ENCODE data around the gene GGPS1. TPM values are rescaled to one million over a fixed set of nuclear protein-coding genes. Genes with fewer than 3 reads are reported as not detected.
A peak's percentile ranks its signal among the peaks of the same experiment; 100 is the strongest.

Gene GGPS1
- total RNA-seq, 2 experiments from 2014 or later, result 28.2 to 34.3 TPM

- no peak overlapping the region for H3K27ac Mint-ChIP-seq
- ChIA-PET POLR2A (interaction anchor here (1.0 to 3.5 kb wide), 9 partner anchors 12 to 717 kb away, joined by 3 to 25 read pairs (median 6); partner anchors contain the start of genes RBM34 and TBCE), CTCF (interaction anchor here (1.0 to 2.9 kb wide), 9 partner anchors 10 to 367 kb away, joined by 3 to 11 read pairs (median 5); partner anchors contain the start of gene B3GALNT2)
- peaks cover 29% of the 10 kb centered on the region for H3K36me3 Mint-ChIP-seq (ENCODE audit: low read depth)
- H3K27me3 Mint-ChIP-seq, result no peaks in the 10 kb centered on the region
- H3K4me3 Mint-ChIP-seq, result no peak overlapping the region
- no peaks in the 10 kb centered on the region for H3K9me3 Mint-ChIP-seq
- DNase-seq, result peak; percentile 67
- H3K4me1 Mint-ChIP-seq, result peaks cover 40% of the 10 kb centered on the region
These were observed 951 bp downstream of the GGPS1 start for GRCh38 chr1:235329139-235329902.

GRCh38 chr1:235330918-235331285 lies 2.5 kb downstream of the GGPS1 start:
- ChIA-PET POLR2A (interaction anchor here (0.7 to 3.5 kb wide), 5 partner anchors 9 to 170 kb away, joined by 3 to 25 read pairs (median 4); partner anchors contain the start of genes RBM34 and TBCE), CTCF (interaction anchor here (0.8 to 2.9 kb wide), 7 partner anchors 9 to 174 kb away, joined by 3 to 11 read pairs (median 4); partner anchors contain the start of gene B3GALNT2)
- H3K27ac Mint-ChIP-seq, result no peak overlapping the region
- no peak overlapping the region for H3K4me3 Mint-ChIP-seq
- H3K9me3 Mint-ChIP-seq, result no peaks in the 10 kb centered on the region
- no peak for DNase-seq
- H3K27me3 Mint-ChIP-seq, result no peaks in the 10 kb centered on the region
- H3K36me3 Mint-ChIP-seq (ENCODE audit: low read depth), result peaks cover 28% of the 10 kb centered on the region
- peaks cover 33% of the 10 kb centered on the region for H3K4me1 Mint-ChIP-seq

- H3K36me3 Mint-ChIP-seq (ENCODE audit: low read depth), result peaks cover 28% of the 10 kb centered on the region
- ChIA-PET POLR2A (interaction anchor here (1.4 to 2.0 kb wide), 3 partner anchors 34 to 72 kb away, joined by 3 to 8 read pairs (median 4); partner anchors contain the start of gene TBCE), CTCF (interaction anchor here (0.6 to 2.9 kb wide), 4 partner anchors 84 to 173 kb away, joined by 3 to 11 read pairs (median 7); partner anchors contain the start of gene B3GALNT2)
- H3K27ac Mint-ChIP-seq, result no peak overlapping the region
- peaks cover 33% of the 10 kb centered on the region for H3K4me1 Mint-ChIP-seq
- H3K27me3 Mint-ChIP-seq, result no peaks in the 10 kb centered on the region
- H3K4me3 Mint-ChIP-seq, result no peak overlapping the region
- no peak for DNase-seq
- no peaks in the 10 kb centered on the region for H3K9me3 Mint-ChIP-seq
These were observed 3.0 kb downstream of the GGPS1 start for GRCh38 chr1:235331401-235331800.

- ChIA-PET POLR2A (interaction anchor here (1.3 to 1.7 kb wide), 4 partner anchors 9 to 176 kb away, joined by 3 to 4 read pairs (median 4); partner anchors contain the start of genes ARID4B, GGPS1, RBM34 and TBCE), CTCF (interaction anchor here (0.6 to 1.8 kb wide), 2 partner anchors 36 to 79 kb away, joined by 5 to 8 read pairs; no protein-coding TSS in a partner anchor)
- H3K9me3 Mint-ChIP-seq, result no peaks in the 10 kb centered on the region
- H3K36me3 Mint-ChIP-seq (ENCODE audit: low read depth), result peaks cover 21% of the 10 kb centered on the region
- H3K4me3 Mint-ChIP-seq, result peak overlapping the region; percentile 71
- peaks cover 29% of the 10 kb centered on the region for H3K4me1 Mint-ChIP-seq
- peak; percentile 33 for DNase-seq
- H3K27me3 Mint-ChIP-seq, result no peaks in the 10 kb centered on the region
- peak overlapping the region; percentile 75 for H3K27ac Mint-ChIP-seq
These were observed 8.5 kb downstream of the GGPS1 start for GRCh38 chr1:235336903-235337302.

- Mint-ChIP-seq H3K36me3 (ENCODE audit: low read depth) (peaks cover 36% of the 10 kb centered on the region), H3K27ac (no peak overlapping the region), H3K4me1 (peaks cover 21% of the 10 kb centered on the region), H3K9me3 (no peaks in the 10 kb centered on the region), H3K27me3 (no peaks in the 10 kb centered on the region), H3K4me3 (no peak overlapping the region)
- CTCF ChIA-PET, result interaction anchor here (1.0 to 2.2 kb wide), 2 partner anchors 10 to 77 kb away, joined by 4 to 10 read pairs; no protein-coding TSS in a partner anchor
- no peak for DNase-seq
- POLR2A ChIA-PET, result no interaction called here
These were observed 11.4 kb downstream of the GGPS1 start for GRCh38 chr1:235339746-235340145.

GRCh38 chr1:235341334-235341733 lies 13.0 kb downstream of the GGPS1 start:
- Mint-ChIP-seq H3K4me1 (peaks cover 15% of the 10 kb centered on the region), H3K36me3 (ENCODE audit: low read depth) (peaks cover 36% of the 10 kb centered on the region), H3K27me3 (no peaks in the 10 kb centered on the region), H3K27ac (no peak overlapping the region), H3K9me3 (no peaks in the 10 kb centered on the region), H3K4me3 (no peak overlapping the region)
- DNase-seq, result no peak
- CTCF ChIA-PET, result interaction anchor here (1.0 to 2.2 kb wide), 2 partner anchors 12 to 76 kb away, joined by 4 to 10 read pairs; no protein-coding TSS in a partner anchor
- POLR2A ChIA-PET, result interaction anchor here (1.4 kb wide), 1 partner anchor 12 kb away, joined by 7 read pairs; no protein-coding TSS in a partner anchor

- POLR2A ChIA-PET, result no interaction called here
- Mint-ChIP-seq H3K27ac (no peak overlapping the region), H3K9me3 (no peaks in the 10 kb centered on the region), H3K4me1 (peaks cover 10% of the 10 kb centered on the region), H3K4me3 (no peak overlapping the region), H3K27me3 (no peaks in the 10 kb centered on the region), H3K36me3 (ENCODE audit: low read depth) (peaks cover 32% of the 10 kb centered on the region)
- DNase-seq, result no peak
- CTCF ChIA-PET, result interaction anchor here (0.5 to 0.8 kb wide), 2 partner anchors 73 to 189 kb away, joined by 3 read pairs; no protein-coding TSS in a partner anchor
These were observed 13.7 kb downstream of the GGPS1 start for GRCh38 chr1:235342039-235342438.

- H3K36me3 Mint-ChIP-seq (ENCODE audit: low read depth), result peaks cover 32% of the 10 kb centered on the region
- no peak for DNase-seq
- H3K9me3 Mint-ChIP-seq, result no peaks in the 10 kb centered on the region
- ChIA-PET POLR2A (no interaction called here), CTCF (interaction anchor here (0.5 to 0.8 kb wide), 2 partner anchors 73 to 189 kb away, joined by 3 read pairs; no protein-coding TSS in a partner anchor)
- H3K4me1 Mint-ChIP-seq, result peaks cover 6% of the 10 kb centered on the region
- H3K27me3 Mint-ChIP-seq, result no peaks in the 10 kb centered on the region
- no peak overlapping the region for H3K4me3 Mint-ChIP-seq
- H3K27ac Mint-ChIP-seq, result no peak overlapping the region
These were observed 14.1 kb downstream of the GGPS1 start for GRCh38 chr1:235342471-235342870.

- ChIA-PET POLR2A (no interaction called here), CTCF (interaction anchor here (0.6 kb wide), 1 partner anchor 147 kb away, joined by 3 read pairs; no protein-coding TSS in a partner anchor)
- H3K4me1 Mint-ChIP-seq, result peaks cover 3% of the 10 kb centered on the region
- DNase-seq, result no peak
- H3K27ac Mint-ChIP-seq, result no peak overlapping the region
- H3K27me3 Mint-ChIP-seq, result no peaks in the 10 kb centered on the region
- H3K36me3 Mint-ChIP-seq (ENCODE audit: low read depth), result peaks cover 26% of the 10 kb centered on the region
- no peaks in the 10 kb centered on the region for H3K9me3 Mint-ChIP-seq
- H3K4me3 Mint-ChIP-seq, result no peak overlapping the region
These were observed 15.4 kb downstream of the GGPS1 start for GRCh38 chr1:235343726-235344125.

- Mint-ChIP-seq H3K4me1 (no peaks in the 10 kb centered on the region), H3K4me3 (no peak overlapping the region), H3K27ac (no peak overlapping the region), H3K27me3 (no peaks in the 10 kb centered on the region), H3K9me3 (no peaks in the 10 kb centered on the region), H3K36me3 (ENCODE audit: low read depth) (no peaks in the 10 kb centered on the region)
- ChIA-PET POLR2A (no interaction called here), CTCF (no interaction called here)
- DNase-seq, result no peak
These were observed 23.1 kb downstream of the GGPS1 start for GRCh38 chr1:235351441-235351840.

- ChIA-PET CTCF (no interaction called here), POLR2A (no interaction called here)
- H3K9me3 Mint-ChIP-seq, result no peaks in the 10 kb centered on the region
- no peaks in the 10 kb centered on the region for H3K36me3 Mint-ChIP-seq (ENCODE audit: low read depth)
- H3K27ac Mint-ChIP-seq, result no peak overlapping the region
- no peak overlapping the region for H3K4me3 Mint-ChIP-seq
- no peak for DNase-seq
- no peaks in the 10 kb centered on the region for H3K27me3 Mint-ChIP-seq
- H3K4me1 Mint-ChIP-seq, result no peaks in the 10 kb centered on the region
These were observed 23.5 kb downstream of the GGPS1 start for GRCh38 chr1:235351898-235352297.

- H3K4me1 Mint-ChIP-seq, result no peaks in the 10 kb centered on the region
- no peak overlapping the region for H3K27ac Mint-ChIP-seq
- H3K4me3 Mint-ChIP-seq, result no peak overlapping the region
- DNase-seq, result no peak
- H3K27me3 Mint-ChIP-seq, result no peaks in the 10 kb centered on the region
- no peaks in the 10 kb centered on the region for H3K36me3 Mint-ChIP-seq (ENCODE audit: low read depth)
- CTCF ChIA-PET, result interaction anchor here (0.9 kb wide), 1 partner anchor 58 kb away, joined by 3 read pairs; no protein-coding TSS in a partner anchor
- no peaks in the 10 kb centered on the region for H3K9me3 Mint-ChIP-seq
- POLR2A ChIA-PET, result no interaction called here
These were observed 29.4 kb downstream of the GGPS1 start for GRCh38 chr1:235357485-235358373.
